PC-9 (cell line): ENCODE results near the gene CPN2. TPM values are rescaled to one million over a fixed set of nuclear protein-coding genes. Genes with fewer than 3 reads are reported as not detected.

ENCODE experiments used
- BruUV-seq: library from RNA; stranded (reverse); fragments of 400-500 nt; replicated peaks from 2 replicates; lab custom pipeline; 2021; lab: Mats Ljungman, UMichigan
- CTCF ChIA-PET: fragments of 300-600 bp; sonication (Branson Sonifier 250); formaldehyde crosslinking; loops from one replicate; lab custom pipeline; 2022; ENCODE audit warnings: antibody characterized with exemption; lab: Charles Lee
- POLR2A ChIA-PET: fragments of 300-600 bp; sonication (Branson Sonifier 250); formaldehyde crosslinking; loops from one replicate; lab custom pipeline; 2022; ENCODE audit warnings: antibody characterized with exemption; ENCODE audit not compliant: unreplicated experiment; lab: Charles Lee
- DNase-seq, 2 experiments: peaks; one replicate each; pipeline versions ENCODE4 v3.0.0 to v3.0.0-alpha.2; 2015 to 2022; ENCODE audit warnings: mixed read lengths in 1 of 2
- H2AFZ ChIP-seq: fragments of 200-600 bp; sonication (generic); 2 replicates; pipeline ENCODE4 v1.8.1; 2017; ENCODE audit warnings: antibody characterized with exemption
- H3F3A ChIP-seq: fragments of 200-600 bp; sonication (generic); 2 replicates; pipeline ENCODE4 v1.8.1; 2017; ENCODE audit warnings: antibody characterized with exemption, mild to moderate bottlenecking, low read depth; ENCODE audit not compliant: insufficient read depth
- H3K27ac ChIP-seq: fragments of 200-600 bp; sonication (generic); 2 replicates; pipeline ENCODE4 v1.6.1; 2016; ENCODE audit warnings: mixed run types
- H3K27me3 ChIP-seq: fragments of 200-600 bp; sonication (generic); 2 replicates; pipeline ENCODE4 v1.6.1; 2016; ENCODE audit warnings: low read depth, mixed run types; ENCODE audit not compliant: insufficient read depth
- H3K36me3 ChIP-seq: fragments of 200-600 bp; sonication (generic); 2 replicates; pipeline ENCODE4 v1.6.1; 2016; ENCODE audit warnings: low read depth, mixed run types
- H3K4me1 ChIP-seq: fragments of 200-600 bp; sonication (generic); replicated peaks from 2 replicates; pipeline ENCODE4 v1.6.1; 2016; ENCODE audit warnings: mixed run types; ENCODE audit not compliant: insufficient read depth
- H3K4me2 ChIP-seq: fragments of 200-600 bp; sonication (generic); 2 replicates; pipeline ENCODE4 v1.6.1; 2017; ENCODE audit warnings: mixed run types
- H3K4me3 ChIP-seq: fragments of 200-600 bp; sonication (generic); 2 replicates; pipeline ENCODE4 v1.6.1; 2016; ENCODE audit warnings: mixed run types
- H3K79me2 ChIP-seq: fragments of 200-600 bp; sonication (generic); 2 replicates; pipeline ENCODE4 v1.6.1; 2017; ENCODE audit warnings: low read depth, mixed run types
- H3K9me2 ChIP-seq: fragments of 200-600 bp; sonication (generic); 2 replicates; pipeline ENCODE4 v1.8.1; 2017; ENCODE audit warnings: mild to moderate bottlenecking; ENCODE audit not compliant: insufficient read depth
- H3K9me3 ChIP-seq: fragments of 200-600 bp; sonication (generic); 2 replicates; pipeline ENCODE4 v1.8.1; 2016; ENCODE audit warnings: low read depth; ENCODE audit not compliant: insufficient read depth
- H4K20me1 ChIP-seq: fragments of 200-600 bp; sonication (generic); 2 replicates; pipeline ENCODE4 v1.8.1; 2017; ENCODE audit not compliant: insufficient read depth
- CTCF ChIP-seq: fragments of 200-600 bp; sonication (generic); conservative IDR thresholded peaks from 2 replicates; pipeline ENCODE4 v1.6.1; 2017; ENCODE audit warnings: mixed run types, antibody characterized with exemption, mild to moderate bottlenecking, moderate library complexity
- EZH2 ChIP-seq: fragments of 200-600 bp; sonication (generic); IDR thresholded peaks from 2 replicates; pipeline ENCODE4 v1.8.0; 2017; ENCODE audit warnings: antibody characterized with exemption, low read depth
- intact Hi-C: fragments of 100-400 bp; cut with micrococcal nuclease; formaldehyde crosslinking; loops from one replicate; pipeline ENCODE4 v1.10.0; 2022; ENCODE audit not compliant: unreplicated experiment
- total RNA-seq: library from RNA; stranded (reverse); gene quantifications from 2 replicates; pipeline ENCODE4 v1.2.3, GENCODE V29; 2021

The CPN2 gene
- total RNA-seq, 1 experiment from 2014 or later = not detected

- H3F3A ChIP-seq = no peaks in the 10 kb centered on the region
- H3K4me1 ChIP-seq = no peaks in the 10 kb centered on the region
- TF ChIP-seq CTCF = no peak
- TF ChIP-seq EZH2 = no peak
- intact Hi-C loops = no loop called here
- DNase-seq = no peak
- H3K27ac ChIP-seq = no peak overlapping the region
- no peaks in the 10 kb centered on the region for H4K20me1 ChIP-seq
- H3K4me3 ChIP-seq = no peak overlapping the region
- ChIA-PET CTCF (interaction anchor here (0.7 kb wide), 1 partner anchor 263 kb away, joined by 3 read pairs; no protein-coding TSS in a partner anchor), POLR2A (no interaction called here)
- H3K9me2 ChIP-seq = no peaks in the 10 kb centered on the region
- no peaks in the 10 kb centered on the region for H3K9me3 ChIP-seq
- no peak overlapping the region for H3K4me2 ChIP-seq
- no peak overlapping the region for H2AFZ ChIP-seq
- H3K79me2 ChIP-seq = no peaks in the 10 kb centered on the region
- H3K36me3 ChIP-seq = no peaks in the 10 kb centered on the region
- no TSS peak for BruUV-seq
- peaks cover 29% of the 10 kb centered on the region for H3K27me3 ChIP-seq
These were observed 26.6 kb upstream of the CPN2 start for GRCh38 chr3:194377708-194378107.

GRCh38 chr3:194376241-194376560, 25.1 kb upstream of the CPN2 start:
- Histone ChIP-seq H3K79me2 (no peaks in the 10 kb centered on the region), H3K4me3 (no peak overlapping the region), H3K4me2 (no peak overlapping the region), H3K27me3 (peaks cover 29% of the 10 kb centered on the region), H3K4me1 (no peaks in the 10 kb centered on the region), H2AFZ (no peak overlapping the region), H3F3A (no peaks in the 10 kb centered on the region), H4K20me1 (no peaks in the 10 kb centered on the region), H3K9me3 (no peaks in the 10 kb centered on the region), H3K36me3 (no peaks in the 10 kb centered on the region), H3K9me2 (no peaks in the 10 kb centered on the region), H3K27ac (no peak overlapping the region)
- CTCF ChIA-PET = no interaction called here
- intact Hi-C loops = no loop called here
- POLR2A ChIA-PET = no interaction called here
- BruUV-seq = no TSS peak
- DNase-seq = no peak
- TF ChIP-seq EZH2 (no peak), CTCF (no peak)

GRCh38 chr3:194375473-194376240, 24.5 kb upstream of the CPN2 start:
- H3K4me3 ChIP-seq = no peak overlapping the region
- no peak for TF ChIP-seq EZH2
- no peak for TF ChIP-seq CTCF
- H3F3A ChIP-seq = no peaks in the 10 kb centered on the region; the same call in 1 of the 2 replicates
- intact Hi-C loops = no loop called here
- ChIA-PET POLR2A (no interaction called here), CTCF (no interaction called here)
- H3K36me3 ChIP-seq = no peaks in the 10 kb centered on the region
- H3K27me3 ChIP-seq = peaks cover 31% of the 10 kb centered on the region
- H3K4me2 ChIP-seq = peak overlapping the region; percentile 21; the same call in 1 of the 2 replicates
- no peaks in the 10 kb centered on the region for H3K4me1 ChIP-seq
- DNase-seq = no peak
- BruUV-seq = no TSS peak
- H4K20me1 ChIP-seq = no peaks in the 10 kb centered on the region
- no peaks in the 10 kb centered on the region for H3K79me2 ChIP-seq
- no peaks in the 10 kb centered on the region for H3K9me3 ChIP-seq
- no peaks in the 10 kb centered on the region for H3K9me2 ChIP-seq
- H3K27ac ChIP-seq = no peak overlapping the region
- H2AFZ ChIP-seq = no peak overlapping the region
